H7 (cell line): ENCODE measurements around the gene PAQR9. TPM values are rescaled to one million over a fixed set of nuclear protein-coding genes. Genes with fewer than 3 reads are reported as not detected.

Experiments
- DNase-seq: peaks from one replicate; pipeline ENCODE4 v3.0.0; 2012
- H3K27me3 ChIP-seq: 2 replicates; pipeline ENCODE4 v1.6.0; 2011; ENCODE audit warnings: mild to moderate bottlenecking, low read length; ENCODE audit not compliant: control insufficient read depth, insufficient read depth
- H3K36me3 ChIP-seq: replicated peaks from 2 replicates; pipeline ENCODE4 v1.5.1; 2011; ENCODE audit warnings: low read length; ENCODE audit not compliant: control insufficient read depth, insufficient read depth
- H3K4me3 ChIP-seq: 2 replicates; pipeline ENCODE4 v1.5.1; 2011; ENCODE audit warnings: low read depth, mild to moderate bottlenecking, control low read depth, low read length, moderate library complexity; ENCODE audit not compliant: insufficient read depth
- total RNA-seq: library from RNA; depleted of rRNA; stranded (reverse); fragments of >200 nt; shearing (Covaris generic); gene quantifications from 2 replicates; pipeline ENCODE4 v1.2.3, GENCODE V29; 2014

The PAQR9 gene
- total RNA-seq, 1 experiment from 2014 or later, result 0.21 TPM

DNA sequence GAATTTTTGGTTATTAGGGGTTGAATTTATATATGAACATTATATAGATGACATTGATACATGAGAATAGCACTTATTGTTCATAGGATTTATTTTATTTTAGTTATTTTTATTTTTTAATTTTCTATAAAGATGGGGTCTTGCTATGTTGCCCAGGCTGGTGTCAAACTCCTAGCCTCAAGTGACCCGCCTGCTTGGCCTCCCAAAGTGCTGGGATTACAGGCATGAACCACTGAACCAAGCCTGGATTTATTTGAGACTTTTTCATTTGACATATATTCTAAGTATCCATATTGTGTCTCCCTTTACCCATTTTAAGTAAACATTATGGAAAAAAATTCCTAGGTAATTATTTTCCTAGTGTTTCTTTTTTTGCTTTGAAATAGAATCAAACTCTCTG is 12.5 kb downstream of the PAQR9 start:
- no peaks in the 10 kb centered on the region for H3K36me3 ChIP-seq
- DNase-seq, result no peak
- no peak overlapping the region for H3K4me3 ChIP-seq
- no peaks in the 10 kb centered on the region for H3K27me3 ChIP-seq

DNA sequence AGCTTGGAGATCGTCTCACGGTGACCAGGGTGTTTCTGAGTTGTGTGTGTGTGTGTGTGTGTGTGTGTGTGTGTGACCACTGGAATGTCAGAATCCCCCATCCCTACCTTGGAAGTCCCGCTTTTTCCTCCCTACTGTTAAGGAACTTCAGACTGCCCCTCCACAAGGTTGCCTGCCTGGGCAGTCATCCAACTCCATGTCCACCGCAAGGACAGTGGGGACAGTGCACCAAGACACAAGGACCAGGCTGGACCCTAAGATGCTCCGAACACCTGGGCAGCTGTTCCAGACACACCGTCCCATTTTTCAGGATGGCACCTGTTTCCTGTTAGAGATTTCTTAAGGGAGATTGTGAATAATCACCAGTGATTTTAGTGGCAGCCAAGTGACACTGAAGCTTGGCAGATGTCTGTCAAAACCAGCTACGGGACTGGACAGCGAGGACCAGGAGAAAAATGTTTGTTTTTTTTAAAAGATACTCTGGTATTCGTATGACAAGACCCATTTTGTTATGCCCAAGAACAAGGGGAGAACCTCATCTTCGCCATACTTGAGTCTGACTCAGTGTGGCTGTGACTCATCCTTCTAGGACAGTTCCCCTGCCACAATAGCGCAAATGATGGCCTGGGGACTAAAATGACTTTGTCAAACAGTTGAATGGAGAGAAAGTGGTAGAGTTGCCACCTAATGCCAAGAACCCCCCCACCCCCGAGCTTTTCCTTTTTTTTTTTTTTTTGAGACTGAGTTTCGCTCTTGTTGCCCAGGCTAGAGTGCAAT is 15.5 kb downstream of the PAQR9 start:
- no peak overlapping the region for H3K4me3 ChIP-seq
- no peaks in the 10 kb centered on the region for H3K27me3 ChIP-seq
- H3K36me3 ChIP-seq, result no peaks in the 10 kb centered on the region
- DNase-seq, result no peak

DNA sequence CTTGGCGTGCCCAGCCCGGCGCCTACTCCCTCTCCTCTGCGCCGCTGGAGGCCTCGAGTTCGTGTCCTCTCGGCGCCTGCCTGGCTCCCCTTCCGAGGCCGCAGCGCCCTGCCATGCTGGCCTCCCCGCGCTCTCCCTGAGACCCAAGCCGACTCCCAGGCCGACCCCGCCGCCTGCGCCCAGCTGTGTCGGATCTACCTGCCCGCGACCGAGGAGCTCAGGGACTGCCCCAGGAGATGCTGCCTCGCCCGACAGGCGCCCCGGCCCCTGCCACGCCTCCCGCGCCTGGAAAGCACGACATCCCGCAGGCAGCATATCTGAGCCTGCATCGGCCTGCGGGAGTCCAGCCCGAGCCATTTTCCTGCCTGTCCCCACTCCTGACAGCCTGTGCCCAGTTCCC is 16.1 kb downstream of the PAQR9 start:
- Histone ChIP-seq H3K27me3 (no peaks in the 10 kb centered on the region), H3K36me3 (no peaks in the 10 kb centered on the region), H3K4me3 (no peak overlapping the region)
- peak; percentile 57 for DNase-seq

- Histone ChIP-seq H3K4me3 (no peak overlapping the region), H3K36me3 (no peaks in the 10 kb centered on the region), H3K27me3 (no peaks in the 10 kb centered on the region)
- no peak for DNase-seq
These were observed 16.6 kb downstream of the PAQR9 start for GRCh38 chr3:142946861-142947260.

DNA sequence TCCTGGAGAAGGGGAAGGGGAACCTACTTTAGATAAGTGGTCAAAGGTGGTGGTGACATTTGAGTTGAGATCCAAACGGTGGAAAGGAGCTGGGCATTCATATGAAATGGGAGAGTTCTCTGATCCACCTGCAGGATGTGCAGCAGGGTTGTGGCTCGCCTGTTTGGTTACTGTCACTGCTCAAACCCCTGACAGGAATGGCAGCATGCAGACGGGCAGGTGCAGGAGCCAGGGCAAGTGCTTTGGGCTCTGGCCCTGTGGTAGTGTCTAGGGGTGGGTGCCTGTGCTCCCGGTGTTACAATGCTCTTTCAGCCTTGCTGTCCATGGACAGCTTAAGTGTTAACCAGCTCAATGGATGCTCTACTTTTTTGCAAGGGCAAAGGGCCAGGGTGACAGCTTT is 18.5 kb downstream of the PAQR9 start:
- Histone ChIP-seq H3K36me3 (no peaks in the 10 kb centered on the region), H3K27me3 (no peaks in the 10 kb centered on the region), H3K4me3 (no peak overlapping the region)
- no peak for DNase-seq

GRCh38 chr3:142944342-142944741 is 19.1 kb downstream of the PAQR9 start:
- no peak for DNase-seq
- Histone ChIP-seq H3K36me3 (no peaks in the 10 kb centered on the region), H3K4me3 (no peak overlapping the region), H3K27me3 (no peaks in the 10 kb centered on the region)

DNA sequence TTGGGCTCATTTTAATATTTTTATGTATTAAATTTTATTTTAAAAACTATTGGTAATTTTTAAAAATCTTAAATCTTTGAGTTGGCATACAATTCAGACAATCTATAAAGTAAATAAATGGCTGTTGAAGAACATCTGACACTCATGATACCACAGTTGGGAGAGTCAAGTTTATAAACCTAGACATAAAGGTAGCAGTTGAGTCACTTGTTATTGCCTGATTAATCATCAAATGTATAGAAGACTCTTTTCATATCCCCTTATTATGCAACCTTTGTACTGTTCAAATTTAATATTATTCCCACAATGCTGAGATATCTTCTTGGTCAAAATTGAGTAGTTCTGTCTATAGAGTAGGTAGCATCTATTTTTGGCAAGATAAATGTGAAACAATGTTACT is 19.6 kb downstream of the PAQR9 start:
- DNase-seq, result no peak

DNA sequence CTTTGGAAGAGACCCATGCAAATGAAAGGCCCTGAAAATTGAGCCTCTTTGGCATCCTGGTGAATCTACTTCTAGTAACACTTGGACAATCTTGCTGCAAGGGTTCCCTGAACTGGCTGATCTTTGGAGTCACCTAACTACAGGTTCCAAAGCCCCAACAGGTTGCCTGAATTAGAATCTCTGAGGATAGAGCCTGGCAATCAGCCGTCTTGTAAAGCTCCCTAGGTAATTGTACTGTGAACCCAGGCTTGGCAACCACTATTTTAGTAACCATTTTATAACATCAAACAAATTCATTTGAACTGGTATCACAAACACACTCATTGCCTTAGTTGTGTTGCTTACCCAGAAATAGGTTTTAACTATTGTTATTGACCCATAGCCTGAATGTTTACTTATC is 20.1 kb downstream of the PAQR9 start:
- no peaks in the 10 kb centered on the region for H3K27me3 ChIP-seq
- DNase-seq, result no peak
- H3K36me3 ChIP-seq, result no peaks in the 10 kb centered on the region
- H3K4me3 ChIP-seq, result no peak overlapping the region

More for the DNA sequence above, 19.6 kb downstream of the PAQR9 start:
- H3K27me3 ChIP-seq, result no peaks in the 10 kb centered on the region
- H3K36me3 ChIP-seq, result no peaks in the 10 kb centered on the region
- H3K4me3 ChIP-seq, result no peak overlapping the region

- no peak overlapping the region for H3K4me3 ChIP-seq
- no peak for DNase-seq
- H3K36me3 ChIP-seq, result no peaks in the 10 kb centered on the region
- H3K27me3 ChIP-seq, result no peaks in the 10 kb centered on the region
These were observed 21.9 kb downstream of the PAQR9 start for GRCh38 chr3:142941373-142942123.

- Histone ChIP-seq H3K4me3 (no peak overlapping the region), H3K36me3 (no peaks in the 10 kb centered on the region), H3K27me3 (no peaks in the 10 kb centered on the region)
- no peak for DNase-seq
These were observed 23.0 kb downstream of the PAQR9 start for GRCh38 chr3:142940472-142940871.

GRCh38 chr3:142940000-142940399 is 23.5 kb downstream of the PAQR9 start:
- H3K36me3 ChIP-seq, result no peaks in the 10 kb centered on the region
- H3K4me3 ChIP-seq, result no peak overlapping the region
- DNase-seq, result no peak
- H3K27me3 ChIP-seq, result no peaks in the 10 kb centered on the region

DNA sequence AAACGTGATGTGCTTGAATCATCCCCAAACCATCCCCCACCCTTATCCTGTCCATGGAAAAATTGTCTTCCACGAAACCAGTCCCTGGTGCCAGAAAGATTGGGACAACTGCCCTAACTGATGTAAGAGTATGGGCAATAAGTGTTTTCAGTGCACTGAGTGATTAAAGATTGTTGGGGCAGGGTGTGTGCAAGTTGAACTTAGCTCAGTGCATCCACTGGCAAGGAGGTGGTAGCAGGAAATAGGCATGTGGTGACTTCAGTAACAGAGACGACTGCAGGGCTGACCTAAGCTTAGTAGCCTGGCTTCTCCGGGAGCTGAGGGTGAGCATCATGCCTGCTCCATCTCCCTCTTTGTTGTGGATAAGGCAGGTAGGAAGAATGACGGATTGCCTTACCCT is 27.5 kb downstream of the PAQR9 start:
- no peaks in the 10 kb centered on the region for H3K27me3 ChIP-seq

GRCh38 chr3:142934887-142935269 is 28.6 kb downstream of the PAQR9 start:
- no peak for DNase-seq
- no peaks in the 10 kb centered on the region for H3K27me3 ChIP-seq
- no peaks in the 10 kb centered on the region for H3K36me3 ChIP-seq
- H3K4me3 ChIP-seq, result no peak overlapping the region

More for the DNA sequence above, 27.5 kb downstream of the PAQR9 start:
- no peak overlapping the region for H3K4me3 ChIP-seq
- DNase-seq, result no peak
- no peaks in the 10 kb centered on the region for H3K36me3 ChIP-seq

DNA sequence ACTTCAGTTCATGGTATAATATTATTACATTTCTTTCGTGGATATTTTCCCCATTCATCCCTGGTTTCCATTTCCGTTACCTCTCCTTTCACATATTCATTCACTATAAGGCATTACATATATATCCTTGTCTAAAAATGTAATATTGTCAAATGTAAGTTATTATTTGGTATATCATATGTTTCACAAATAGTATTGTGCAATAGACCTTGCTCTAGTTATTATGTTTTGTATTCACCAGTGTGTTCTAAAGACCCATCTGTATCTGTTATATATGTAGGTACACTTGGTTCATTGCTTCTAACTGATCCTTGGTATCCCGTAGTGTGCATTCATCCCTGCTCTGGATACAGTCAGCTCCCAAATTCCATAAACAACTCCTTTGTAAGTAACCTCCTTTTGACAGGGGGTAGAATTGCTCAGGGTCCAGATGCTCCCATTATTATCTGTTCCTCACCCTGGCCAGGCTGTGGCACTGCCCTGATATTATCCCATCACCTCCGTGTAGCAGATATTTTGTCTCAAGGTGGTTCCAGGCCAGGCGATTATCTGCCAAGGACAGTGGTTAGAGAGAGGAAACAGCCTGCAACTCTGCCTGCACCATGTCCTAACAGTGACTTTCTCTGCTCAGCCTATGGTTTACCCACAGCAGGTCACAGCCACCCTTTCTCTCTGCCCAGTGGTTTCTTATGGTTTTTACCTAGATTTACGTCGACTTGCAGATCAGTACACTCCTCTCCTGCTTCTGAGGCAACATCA is 29.2 kb downstream of the PAQR9 start:
- no peaks in the 10 kb centered on the region for H3K27me3 ChIP-seq
- no peak for DNase-seq
- H3K4me3 ChIP-seq, result no peak overlapping the region
- no peaks in the 10 kb centered on the region for H3K36me3 ChIP-seq

DNA sequence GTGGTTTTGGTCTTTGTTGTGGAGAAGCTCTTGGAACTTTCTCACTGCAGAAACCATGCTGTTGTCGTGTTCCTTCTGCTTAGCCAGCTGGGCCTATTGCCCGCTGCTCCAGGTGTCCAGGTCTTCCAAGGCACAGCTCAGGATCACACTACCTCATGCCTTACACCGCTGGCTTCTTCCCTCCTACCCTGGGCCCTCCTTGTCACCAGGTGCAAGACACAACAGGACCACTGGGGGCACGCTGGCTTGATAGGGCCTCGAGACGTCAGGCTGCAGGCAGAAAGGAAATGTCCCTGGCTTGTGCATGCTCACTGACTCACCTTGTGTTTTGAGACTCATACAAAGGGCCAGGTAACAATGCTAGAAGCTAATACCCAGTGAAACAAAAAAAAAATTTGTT is 32.3 kb downstream of the PAQR9 start:
- no peaks in the 10 kb centered on the region for H3K27me3 ChIP-seq
- peak; percentile 58 for DNase-seq
- no peaks in the 10 kb centered on the region for H3K36me3 ChIP-seq
- no peak overlapping the region for H3K4me3 ChIP-seq
